Endothelial cell of umbilical vein (primary cell): ENCODE measurements around the gene INSYN2B. TPM values are rescaled to one million over a fixed set of nuclear protein-coding genes. Genes with fewer than 3 reads are reported as not detected.

Experiments
- BruUV-seq: library from RNA; stranded (reverse); fragments of 400-500 nt; replicated peaks from 2 replicates; lab custom pipeline; 2021; lab: Mats Ljungman, UMichigan
- CTCF ChIA-PET: fragments of 300-600, 350-600 bp; sonication (Branson Sonifier 250); formaldehyde crosslinking; loops from one replicate; lab custom pipeline; 2021; ENCODE audit warnings: antibody characterized with exemption, inconsistent platforms; lab: Charles Lee
- POLR2A ChIA-PET: fragments of 300-600, 350-600 bp; sonication (Branson Sonifier 250); formaldehyde crosslinking; loops from one replicate; lab custom pipeline; 2021; ENCODE audit warnings: antibody characterized with exemption, inconsistent platforms; lab: Charles Lee
- DNase-seq: peaks from one replicate; pipeline ENCODE4 v3.0.0-alpha.2; 2011; ENCODE audit warnings: low read depth, low spot score
- FAIRE-seq: peaks from 2 replicates; lab custom pipeline; 2011; peaks lifted over from hg19 to GRCh38; lab: Jason Lieb, UNC
- H2AFZ ChIP-seq: 2 replicates; pipeline ENCODE4 v1.6.0; 2012; ENCODE audit warnings: low read depth, low read length, control low read depth, inconsistent platforms
- H3K27ac ChIP-seq: 2 replicates; pipeline ENCODE4 v1.5.1; 2011; ENCODE audit warnings: low read depth, mild to moderate bottlenecking, control low read depth, low read length, moderate library complexity; ENCODE audit not compliant: insufficient read depth
- H3K27me3 ChIP-seq, 2 experiments: 2 replicates each; pipeline versions ENCODE4 v1.6.0 to v1.6.1; 2011; ENCODE audit warnings: low read length in 2 of 2, mixed read lengths in 1 of 2; ENCODE audit not compliant: control insufficient read depth in 2 of 2, insufficient read depth in 2 of 2
- H3K36me3 ChIP-seq, 2 experiments: 2 replicates in 1 of 2; 3 replicates in 1 of 2; pipeline ENCODE4 v1.5.1; 2011; ENCODE audit warnings: low read length in 2 of 2, mild to moderate bottlenecking in 1 of 2, moderate library complexity in 1 of 2; ENCODE audit not compliant: control insufficient read depth in 2 of 2, insufficient read depth in 2 of 2; ENCODE audit errors: extremely low read depth in 1 of 2
- H3K4me1 ChIP-seq: 3 replicates; pipeline ENCODE4 v1.5.1; 2011; ENCODE audit warnings: mild to moderate bottlenecking, low read length; ENCODE audit not compliant: control insufficient read depth, insufficient read depth; ENCODE audit errors: extremely low read depth
- H3K4me2 ChIP-seq: 2 replicates; pipeline ENCODE4 v1.6.1; 2011; ENCODE audit warnings: low read length, control low read depth, mixed read lengths; ENCODE audit not compliant: insufficient read depth
- H3K4me3 ChIP-seq, 3 experiments: fragments of 200-600 bp in 1 of 3; sonication (generic), shearing (Covaris generic) in 1 of 3; replicated peaks in 1 of 3; 2 replicates each; pipeline ENCODE4 v1.5.1; 2011 to 2016; ENCODE audit warnings: control low read depth in 3 of 3, low read length in 3 of 3, mild to moderate bottlenecking in 2 of 3, inconsistent platforms in 1 of 3, low read depth in 1 of 3, moderate library complexity in 1 of 3; ENCODE audit not compliant: insufficient read depth in 1 of 3
- H3K79me2 ChIP-seq: 2 replicates; pipeline ENCODE4 v1.6.0; 2012; ENCODE audit warnings: low read length, inconsistent platforms; ENCODE audit not compliant: control insufficient read depth, insufficient read depth
- H3K9ac ChIP-seq: replicated peaks from 2 replicates; pipeline ENCODE3; 2011; ENCODE audit warnings: low read length, control low read depth; ENCODE audit not compliant: insufficient read depth; ENCODE audit errors: extremely low read depth
- H3K9me1 ChIP-seq: replicated peaks from 3 replicates; pipeline ENCODE4 v1.6.0; 2011; ENCODE audit warnings: mild to moderate bottlenecking, low read length; ENCODE audit not compliant: control insufficient read depth, insufficient read depth; ENCODE audit errors: extremely low read depth
- H3K9me3 ChIP-seq: replicated peaks from 2 replicates; pipeline ENCODE4 v1.5.1; 2012; ENCODE audit warnings: low read length, inconsistent platforms; ENCODE audit not compliant: control insufficient read depth, insufficient read depth
- H4K20me1 ChIP-seq: replicated peaks from 2 replicates; pipeline ENCODE3; 2011; ENCODE audit warnings: mild to moderate bottlenecking, low read length; ENCODE audit not compliant: control insufficient read depth, insufficient read depth; ENCODE audit errors: extremely low read depth
- CTCF ChIP-seq, 2 donors: IDR thresholded peaks; 1 replicate in 1 of 2; 2 replicates in 1 of 2; pipeline ENCODE4 v1.5.1; 2011; ENCODE audit warnings: low read length in 2 of 2, mild to moderate bottlenecking in 2 of 2, moderate library complexity in 2 of 2, control low read depth in 1 of 2, inconsistent platforms in 1 of 2, low read depth in 1 of 2; ENCODE audit not compliant: insufficient read depth in 1 of 2; ENCODE audit errors: extremely low read depth in 1 of 2
- EZH2 ChIP-seq: IDR thresholded peaks from 2 replicates; pipeline ENCODE4 v1.6.1; 2012; ENCODE audit warnings: borderline replicate concordance, low read depth, mild to moderate bottlenecking, moderate library complexity, low read length, inconsistent platforms; ENCODE audit not compliant: severe bottlenecking
- FOS ChIP-seq: IDR thresholded peaks from 2 replicates; pipeline ENCODE4 v1.6.1; 2011; ENCODE audit warnings: mild to moderate bottlenecking, low read length, moderate library complexity, borderline replicate concordance; ENCODE audit not compliant: insufficient read depth
- GATA2 ChIP-seq: IDR thresholded peaks from 2 replicates; pipeline ENCODE4 v1.7.0; 2011; ENCODE audit warnings: low read depth, mild to moderate bottlenecking, moderate library complexity, mixed read lengths, low read length; ENCODE audit not compliant: insufficient read length, insufficient read depth
- JUN ChIP-seq: IDR thresholded peaks from 2 replicates; pipeline ENCODE4 v1.6.1; 2011; ENCODE audit warnings: borderline replicate concordance, low read depth; ENCODE audit not compliant: insufficient read length, insufficient read depth
- MYC ChIP-seq: IDR thresholded peaks from one replicate; pipeline ENCODE4 v1.6.1; 2011; ENCODE audit warnings: mild to moderate bottlenecking, low read depth, low read length
- POLR2A ChIP-seq: IDR thresholded peaks from 2 replicates; pipeline ENCODE4 v1.6.1; 2012; ENCODE audit warnings: low read depth, mild to moderate bottlenecking, control low read depth, low read length
- POLR2AphosphoS5 ChIP-seq: IDR thresholded peaks from 2 replicates; pipeline ENCODE4 v1.6.1; 2012; ENCODE audit warnings: low read depth, mild to moderate bottlenecking, control low read depth, low read length, moderate library complexity; ENCODE audit not compliant: insufficient read depth
- dilution Hi-C: fragments of 300-500 bp; cut with MboI; formaldehyde crosslinking; loops from one replicate; pipeline ENCODE4 v1.15.0; 2019; ENCODE audit warnings: low sequenced_read_pairs; ENCODE audit not compliant: extremely low pct_ligation_motif_present
- intact Hi-C: fragments of 100-400 bp; cut with micrococcal nuclease; formaldehyde crosslinking; loops from one replicate; pipeline ENCODE4 v1.10.0; 2022
- polyA plus RNA-seq, 4 experiments: library from polyadenylated mRNA; depleted of rRNA in 3 of 4; stranded (reverse) in 3 of 4; unstranded in 1 of 4; fragments of >200 nt; gene quantifications; 2 replicates each; pipeline versions ENCODE4 v1.2.1 to v1.2.3, GENCODE V29; 2011 to 2012; ENCODE audit warnings: missing spikeins in 1 of 4
- total RNA-seq: library from RNA; stranded (reverse); gene quantifications from 2 replicates; pipeline ENCODE4 v1.2.3, GENCODE V29; 2021
- TF ChIP-seq, protein P1 (sequence below): IDR thresholded peaks from 2 replicates; pipeline ENCODE4 v1.6.1; 2011; ENCODE audit not compliant: insufficient read depth, insufficient read length

The INSYN2B gene
- total and polyA plus RNA-seq, 2 donors (not counting 3 experiments of a cell fraction or from before 2014, with no cell fraction given), result 8.2 to 17.1 TPM

DNA sequence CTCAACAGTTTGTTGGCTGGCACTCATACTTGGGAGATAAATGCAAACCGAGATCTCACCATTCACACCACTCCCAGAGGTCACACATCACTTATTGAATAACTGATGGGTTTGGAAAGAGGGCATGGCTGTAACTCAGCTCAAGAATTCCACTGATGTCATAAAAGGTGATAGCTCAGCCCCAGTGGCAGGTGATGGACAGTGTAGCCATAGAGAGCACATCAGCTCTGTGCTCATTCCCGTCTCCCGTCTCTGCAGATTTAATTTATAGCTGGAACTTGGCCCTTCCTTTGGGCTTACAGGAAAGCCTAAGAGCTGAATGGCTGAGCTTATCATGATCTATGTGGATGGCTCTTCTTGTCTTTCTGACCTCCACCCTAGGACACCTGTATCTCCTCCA is 59.8 kb downstream of the INSYN2B start:
- dilution Hi-C loops (no loop called here), intact Hi-C loops (no loop called here)
- CTCF ChIA-PET, result interaction anchor here (0.6 to 1.2 kb wide), 2 partner anchors 60 to 337 kb away, joined by 6 to 7 read pairs; partner anchors contain the start of genes INSYN2B and SPDL1
- Histone ChIP-seq H2AFZ (no peak overlapping the region), H3K9ac (no peak overlapping the region), H3K79me2 (peaks cover 5% of the 10 kb centered on the region), H3K27me3 (no peaks in the 10 kb centered on the region), H3K4me3 (no peak overlapping the region), H3K27ac (no peak overlapping the region), H3K4me2 (no peak overlapping the region), H3K9me3 (no peaks in the 10 kb centered on the region), H3K9me1 (no peaks in the 10 kb centered on the region), H4K20me1 (no peaks in the 10 kb centered on the region), H3K36me3 (no peaks in the 10 kb centered on the region), H3K4me1 (peaks cover 16% of the 10 kb centered on the region)
- no peak for TF ChIP-seq POLR2A
- TF ChIP-seq, protein P1, sequence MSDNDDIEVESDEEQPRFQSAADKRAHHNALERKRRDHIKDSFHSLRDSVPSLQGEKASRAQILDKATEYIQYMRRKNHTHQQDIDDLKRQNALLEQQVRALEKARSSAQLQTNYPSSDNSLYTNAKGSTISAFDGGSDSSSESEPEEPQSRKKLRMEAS, result no peak
- TF ChIP-seq FOS, result no peak
- TF ChIP-seq GATA2, result no peak
- TF ChIP-seq EZH2, result no peak
- TF ChIP-seq JUN, result no peak
- no peak for DNase-seq
- POLR2A ChIA-PET, result no interaction called here
- no TSS peak for BruUV-seq
- no peak for FAIRE-seq

DNA sequence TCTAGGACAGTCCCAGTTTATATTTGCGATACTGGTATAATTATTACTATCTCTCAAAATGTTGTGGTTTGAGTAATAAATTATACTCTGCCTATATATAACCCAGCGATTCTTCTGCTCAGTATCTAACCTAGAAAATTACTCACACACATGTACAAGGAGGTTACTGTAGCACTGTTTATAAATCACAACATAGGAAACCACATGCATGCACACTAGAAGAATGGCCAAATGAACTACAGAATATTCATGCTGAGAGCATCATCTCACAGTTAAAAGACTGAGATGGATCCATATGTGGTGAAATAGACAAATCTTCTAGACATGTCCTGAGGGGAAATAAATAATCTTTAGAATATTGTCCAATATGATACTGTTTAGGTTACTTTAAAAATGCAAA is 62.1 kb downstream of the INSYN2B start:
- Histone ChIP-seq H3K4me2 (no peak overlapping the region), H3K4me1 (peaks cover 7% of the 10 kb centered on the region), H3K9ac (no peak overlapping the region), H3K79me2 (peaks cover 5% of the 10 kb centered on the region), H3K9me3 (no peaks in the 10 kb centered on the region), H3K27ac (no peak overlapping the region), H3K36me3 (no peaks in the 10 kb centered on the region), H4K20me1 (no peaks in the 10 kb centered on the region), H3K27me3 (no peaks in the 10 kb centered on the region), H3K4me3 (no peak overlapping the region), H2AFZ (no peak overlapping the region), H3K9me1 (no peaks in the 10 kb centered on the region)
- dilution Hi-C loops (no loop called here), intact Hi-C loops (no loop called here)
- DNase-seq (no peak), FAIRE-seq (no peak)
- POLR2A ChIA-PET, result no interaction called here
- no peak for TF ChIP-seq FOS
- no peak for TF ChIP-seq POLR2AphosphoS5
- TF ChIP-seq, protein P1, result no peak
- no peak for TF ChIP-seq EZH2
- TF ChIP-seq GATA2, result no peak
- TF ChIP-seq POLR2A, result no peak
- no peak for TF ChIP-seq MYC
- no peak for TF ChIP-seq JUN
- no peak for TF ChIP-seq CTCF (IDR thresholded peaks at IDR 0.05; ENCODE audit: extremely low read depth in 1 of 2, insufficient read depth in 1 of 2, low read depth in 1 of 2, low read length in 2 of 2)
- BruUV-seq, result no TSS peak
- CTCF ChIA-PET, result interaction anchor here (2.8 kb wide), 1 partner anchor 62 kb away, joined by 15 read pairs; the partner anchor contains the start of gene INSYN2B
